Measurements from ENCODE around the gene LRRTM2.

Gene LRRTM2

DNA sequence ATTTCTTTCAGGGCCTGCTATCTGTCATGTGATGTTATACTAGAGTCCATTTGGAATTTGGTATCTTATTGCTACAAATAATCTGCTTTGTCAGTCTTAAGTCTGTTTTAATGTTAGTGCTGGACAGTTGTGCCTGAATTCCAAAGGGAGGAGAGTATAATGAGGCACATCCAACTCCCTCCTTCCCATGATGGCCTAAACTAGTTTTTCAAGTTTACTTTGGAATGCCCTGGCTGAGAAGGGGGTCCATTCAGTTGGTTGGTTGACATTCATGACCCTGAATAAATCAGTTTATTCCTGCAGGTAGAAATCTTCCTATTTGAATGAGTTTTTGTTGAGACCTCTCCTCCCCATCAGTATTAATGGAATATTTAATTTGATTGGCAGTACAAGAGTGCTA is 9.4 kb upstream of the LRRTM2 start:
- no peaks in the 10 kb centered on the region for H3K9me3 ChIP-seq (ENCODE audit: severe bottlenecking)
- peaks cover 49% of the 10 kb centered on the region for H3K36me3 ChIP-seq (ENCODE audit: low read depth)
- ATAC-seq (ENCODE audit: low read depth) (no peak), DNase-seq (ENCODE audit: low spot score) (no peak)
- no peaks in the 10 kb centered on the region for H3K4me1 ChIP-seq (ENCODE audit: insufficient read depth, poor library complexity, severe bottlenecking)
- no peaks in the 10 kb centered on the region for H3K27me3 ChIP-seq (ENCODE audit: insufficient read depth, poor library complexity, severe bottlenecking)
- no peak overlapping the region for H3K27ac ChIP-seq (ENCODE audit: poor library complexity, severe bottlenecking)
- TF ChIP-seq, protein P1, sequence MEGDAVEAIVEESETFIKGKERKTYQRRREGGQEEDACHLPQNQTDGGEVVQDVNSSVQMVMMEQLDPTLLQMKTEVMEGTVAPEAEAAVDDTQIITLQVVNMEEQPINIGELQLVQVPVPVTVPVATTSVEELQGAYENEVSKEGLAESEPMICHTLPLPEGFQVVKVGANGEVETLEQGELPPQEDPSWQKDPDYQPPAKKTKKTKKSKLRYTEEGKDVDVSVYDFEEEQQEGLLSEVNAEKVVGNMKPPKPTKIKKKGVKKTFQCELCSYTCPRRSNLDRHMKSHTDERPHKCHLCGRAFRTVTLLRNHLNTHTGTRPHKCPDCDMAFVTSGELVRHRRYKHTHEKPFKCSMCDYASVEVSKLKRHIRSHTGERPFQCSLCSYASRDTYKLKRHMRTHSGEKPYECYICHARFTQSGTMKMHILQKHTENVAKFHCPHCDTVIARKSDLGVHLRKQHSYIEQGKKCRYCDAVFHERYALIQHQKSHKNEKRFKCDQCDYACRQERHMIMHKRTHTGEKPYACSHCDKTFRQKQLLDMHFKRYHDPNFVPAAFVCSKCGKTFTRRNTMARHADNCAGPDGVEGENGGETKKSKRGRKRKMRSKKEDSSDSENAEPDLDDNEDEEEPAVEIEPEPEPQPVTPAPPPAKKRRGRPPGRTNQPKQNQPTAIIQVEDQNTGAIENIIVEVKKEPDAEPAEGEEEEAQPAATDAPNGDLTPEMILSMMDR (IDR thresholded peaks at IDR 0.05; ENCODE audit: poor library complexity, severe bottlenecking), result no peak
- no peak overlapping the region for H3K4me3 ChIP-seq (ENCODE audit: severe bottlenecking)

DNA sequence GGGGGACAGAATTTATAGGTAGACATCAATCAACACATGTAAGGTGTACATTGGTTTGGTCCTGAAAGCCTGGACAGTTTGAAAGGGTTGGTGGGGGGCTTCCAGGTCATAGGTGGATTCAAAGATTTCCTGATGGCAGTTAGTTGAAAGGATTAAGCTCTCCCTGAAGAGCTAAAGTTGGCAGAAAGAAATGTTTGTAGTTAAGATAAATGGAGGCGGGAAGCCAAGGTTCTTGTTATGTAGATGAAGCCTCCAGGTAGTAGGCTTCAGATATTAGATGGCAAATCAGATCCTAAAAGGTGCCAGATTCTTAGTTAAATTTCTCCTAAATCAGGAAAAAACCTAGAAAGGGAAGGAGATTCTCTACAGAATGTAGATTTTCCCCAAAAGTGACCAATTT is 9.0 kb upstream of the LRRTM2 start:
- Histone ChIP-seq H3K27ac (ENCODE audit: poor library complexity, severe bottlenecking) (no peak overlapping the region), H3K4me1 (ENCODE audit: insufficient read depth, poor library complexity, severe bottlenecking) (no peaks in the 10 kb centered on the region), H3K4me3 (ENCODE audit: severe bottlenecking) (no peak overlapping the region), H3K36me3 (ENCODE audit: low read depth) (peaks cover 44% of the 10 kb centered on the region), H3K27me3 (ENCODE audit: insufficient read depth, poor library complexity, severe bottlenecking) (no peaks in the 10 kb centered on the region), H3K9me3 (ENCODE audit: severe bottlenecking) (no peaks in the 10 kb centered on the region)
- DNase-seq (ENCODE audit: low spot score), result no peak
- TF ChIP-seq, protein P1 (IDR thresholded peaks at IDR 0.05; ENCODE audit: poor library complexity, severe bottlenecking), result no peak
- no peak for ATAC-seq (ENCODE audit: low read depth)

DNA sequence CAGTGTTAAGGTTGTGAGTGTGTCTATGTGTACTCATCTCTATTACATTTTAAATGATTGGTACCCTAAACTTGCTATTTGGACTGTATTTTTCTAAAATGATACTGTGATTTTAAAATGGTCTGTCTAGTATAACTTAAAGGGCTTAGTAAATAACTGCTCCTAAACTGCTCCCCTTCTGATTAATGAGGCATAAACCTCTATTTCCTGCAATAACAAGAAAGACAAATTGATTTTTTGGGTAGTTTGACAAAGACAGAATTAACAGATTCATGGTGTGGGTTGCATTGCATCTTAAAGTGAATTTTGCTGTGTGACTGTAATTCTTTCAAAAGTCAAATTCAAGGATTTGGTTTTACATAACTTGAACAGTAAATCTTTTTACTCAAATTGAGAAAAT is 8.1 kb upstream of the LRRTM2 start:
- H3K27ac ChIP-seq (ENCODE audit: poor library complexity, severe bottlenecking), result no peak overlapping the region
- no peaks in the 10 kb centered on the region for H3K27me3 ChIP-seq (ENCODE audit: insufficient read depth, poor library complexity, severe bottlenecking)
- DNase-seq (ENCODE audit: low spot score), result no peak
- H3K4me3 ChIP-seq (ENCODE audit: severe bottlenecking), result no peak overlapping the region
- TF ChIP-seq, protein P1 (IDR thresholded peaks at IDR 0.05; ENCODE audit: poor library complexity, severe bottlenecking), result no peak
- no peak for ATAC-seq (ENCODE audit: low read depth)
- H3K4me1 ChIP-seq (ENCODE audit: insufficient read depth, poor library complexity, severe bottlenecking), result no peaks in the 10 kb centered on the region
- H3K36me3 ChIP-seq (ENCODE audit: low read depth), result peaks cover 35% of the 10 kb centered on the region
- H3K9me3 ChIP-seq (ENCODE audit: severe bottlenecking), result no peaks in the 10 kb centered on the region

DNA sequence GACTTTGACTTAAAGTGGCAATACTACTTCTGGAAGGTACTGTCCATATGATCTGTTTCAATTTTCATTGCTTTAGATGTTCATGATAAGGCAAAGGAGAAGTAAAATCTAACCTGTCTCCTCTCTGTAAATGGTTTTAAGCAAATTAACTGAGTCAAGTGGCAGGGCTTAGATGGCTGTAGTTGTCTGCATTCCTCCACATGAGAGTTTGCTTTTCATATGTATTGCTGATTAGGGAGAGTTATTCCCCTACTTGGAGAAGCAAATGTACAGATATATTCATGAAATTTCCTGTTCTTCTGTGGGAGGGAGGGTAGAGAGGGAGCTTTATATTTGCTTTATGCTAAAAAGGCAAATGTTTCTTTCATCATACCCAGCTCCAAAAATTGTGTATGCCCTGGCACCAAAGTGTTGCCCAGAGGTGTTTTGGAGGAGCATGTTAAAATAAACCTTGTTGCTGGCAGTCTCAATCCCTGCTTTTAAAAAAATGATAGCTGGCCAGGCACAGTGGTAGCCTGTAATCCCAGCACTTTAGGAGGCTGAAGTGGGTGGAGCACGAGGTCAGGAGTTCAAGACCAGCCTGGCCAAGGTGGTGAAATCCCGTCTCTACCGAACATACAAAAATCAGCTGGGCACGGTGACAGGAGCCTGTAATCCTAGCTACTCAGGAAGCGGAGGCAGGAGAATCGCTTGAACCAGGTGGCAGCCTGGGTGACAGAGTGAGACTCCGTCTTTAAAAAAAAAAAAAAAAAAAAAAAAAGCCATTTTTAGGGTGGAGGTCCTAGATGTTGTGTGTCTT is 3.5 kb upstream of the LRRTM2 start:
- ATAC-seq (ENCODE audit: low read depth), result no peak
- DNase-seq (ENCODE audit: low spot score), result no peak
- H3K9me3 ChIP-seq (ENCODE audit: severe bottlenecking), result no peaks in the 10 kb centered on the region

More for the DNA sequence above, 3.5 kb upstream of the LRRTM2 start:
- Histone ChIP-seq H3K4me3 (ENCODE audit: severe bottlenecking) (no peak overlapping the region), H3K4me1 (ENCODE audit: insufficient read depth, poor library complexity, severe bottlenecking) (no peaks in the 10 kb centered on the region), H3K27ac (ENCODE audit: poor library complexity, severe bottlenecking) (no peak overlapping the region), H3K27me3 (ENCODE audit: insufficient read depth, poor library complexity, severe bottlenecking) (no peaks in the 10 kb centered on the region), H3K36me3 (ENCODE audit: low read depth) (no peaks in the 10 kb centered on the region)
- TF ChIP-seq, protein P1 (IDR thresholded peaks at IDR 0.05; ENCODE audit: poor library complexity, severe bottlenecking), result no peak

Data from RWPE2 (cell line).